PC-3 (cell line): ENCODE data around the gene CCDC32. TPM values are rescaled to one million over a fixed set of nuclear protein-coding genes. Genes with fewer than 3 reads are reported as not detected.
A peak's percentile ranks its signal among the peaks of the same experiment; 100 is the strongest.

ENCODE experiments used
- ATAC-seq: fragments of 200-7000 bp; cut with Tn5 transposase; 2 replicates; pipeline ENCODE4 v1.9.1; 2020; ENCODE audit warnings: mild to moderate bottlenecking, moderate library complexity
- BruUV-seq: library from RNA; stranded (reverse); fragments of 400-500 nt; replicated peaks from 2 replicates; lab custom pipeline; 2021; lab: Mats Ljungman, UMichigan
- CTCF ChIA-PET: fragments of 300-600 bp; sonication (Branson Sonifier 250); formaldehyde crosslinking; loops from one replicate; lab custom pipeline; 2022; ENCODE audit warnings: antibody characterized with exemption; lab: Charles Lee
- POLR2A ChIA-PET: fragments of 300-600 bp; sonication (Branson Sonifier 250); formaldehyde crosslinking; loops from one replicate; lab custom pipeline; 2022; ENCODE audit warnings: antibody characterized with exemption; ENCODE audit not compliant: unreplicated experiment; lab: Charles Lee
- DNase-seq: peaks from one replicate; pipeline ENCODE4 v3.0.0-alpha.2; 2015
- H2AFZ ChIP-seq: fragments of 300-600 bp; sonication (generic); 2 replicates; pipeline ENCODE4 v1.6.0; 2016; ENCODE audit warnings: antibody characterized with exemption, low read length
- H3F3A ChIP-seq: fragments of 300-600 bp; sonication (generic); one replicate; pipeline ENCODE4 v1.6.0; 2017; ENCODE audit warnings: antibody characterized with exemption, low read length, control low read depth, mild to moderate bottlenecking; ENCODE audit not compliant: unreplicated experiment
- H3K27ac ChIP-seq: fragments of 300-600 bp; sonication (generic); 2 replicates; pipeline ENCODE4 v1.5.1; 2016; ENCODE audit warnings: mild to moderate bottlenecking, low read length
- H3K27me3 ChIP-seq: fragments of 300-600 bp; sonication (generic); 2 replicates; pipeline ENCODE4 v1.6.1; 2016; ENCODE audit warnings: low read length, mixed read lengths
- H3K36me3 ChIP-seq: fragments of 300-600 bp; sonication (generic); 2 replicates; pipeline ENCODE4 v1.6.1; 2016; ENCODE audit warnings: low read depth, mixed run types, low read length, mixed read lengths
- H3K4me1 ChIP-seq: fragments of 300-600 bp; sonication (generic); 2 replicates; pipeline ENCODE4 v1.5.1; 2016; ENCODE audit warnings: low read length; ENCODE audit not compliant: insufficient read depth
- H3K4me2 ChIP-seq: fragments of 300-600 bp; sonication (generic); 2 replicates; pipeline ENCODE4 v1.6.0; 2016; ENCODE audit warnings: low read length
- H3K4me3 ChIP-seq: fragments of 300-600 bp; sonication (generic); 2 replicates; pipeline ENCODE4 v1.5.1; 2016; ENCODE audit warnings: mild to moderate bottlenecking, low read length, mixed read lengths
- H3K79me2 ChIP-seq: fragments of 300-600 bp; sonication (generic); 2 replicates; pipeline ENCODE4 v1.6.1; 2017; ENCODE audit warnings: low read length, mixed read lengths
- H3K9ac ChIP-seq: fragments of 300-600 bp; sonication (generic); 2 replicates; pipeline ENCODE4 v1.6.0; 2016; ENCODE audit warnings: mild to moderate bottlenecking, low read length
- H3K9me2 ChIP-seq: fragments of 300-600 bp; sonication (generic); replicated peaks from 2 replicates; pipeline ENCODE4 v1.6.1; 2016; ENCODE audit warnings: mixed run types, low read length, mixed read lengths
- H3K9me3 ChIP-seq: fragments of 300-600 bp; sonication (generic); 2 replicates; pipeline ENCODE4 v1.6.1; 2016; ENCODE audit warnings: low read length, mixed read lengths
- H4K20me1 ChIP-seq: fragments of 300-600 bp; sonication (generic); 2 replicates; pipeline ENCODE4 v1.6.1; 2016; ENCODE audit warnings: low read length, mixed read lengths
- CTCF ChIP-seq: fragments of 300-600 bp; sonication (generic); conservative IDR thresholded peaks from 2 replicates; pipeline ENCODE4 v1.5.1; 2017; ENCODE audit warnings: antibody characterized with exemption, low read depth, mild to moderate bottlenecking, low read length
- EZH2 ChIP-seq: fragments of 300-600 bp; sonication (generic); IDR thresholded peaks from one replicate; pipeline ENCODE4 v1.6.1; 2017; ENCODE audit warnings: antibody characterized with exemption, mild to moderate bottlenecking, low read length; ENCODE audit not compliant: unreplicated experiment
- EZH2phosphoT487 ChIP-seq: fragments of 300-600 bp; sonication (generic); IDR thresholded peaks from 2 replicates; pipeline ENCODE4 v1.6.1; 2018; ENCODE audit warnings: mild to moderate bottlenecking, antibody characterized with exemption, low read length, borderline replicate concordance
- intact Hi-C: fragments of 100-400 bp; cut with micrococcal nuclease; formaldehyde crosslinking; loops from 2 replicates; pipeline ENCODE4 v1.9.0; 2023
- total RNA-seq: library from RNA; depleted of rRNA; stranded (reverse); fragments of >200 nt; gene quantifications from 2 replicates; pipeline ENCODE4 v1.2.3, GENCODE V29; 2014

Gene CCDC32
- total RNA-seq, 1 experiment from 2014 or later = 16.1 TPM

- no peak overlapping the region for H3K27ac ChIP-seq
- no peaks in the 10 kb centered on the region for H4K20me1 ChIP-seq
- H3K9me2 ChIP-seq = no peaks in the 10 kb centered on the region
- H3K4me3 ChIP-seq = no peak overlapping the region
- no peak for TF ChIP-seq EZH2phosphoT487
- TF ChIP-seq EZH2 = no peak
- H3K9ac ChIP-seq = no peak overlapping the region
- no peak overlapping the region for H3K4me2 ChIP-seq
- no peaks in the 10 kb centered on the region for H3F3A ChIP-seq
- ATAC-seq = no peak; the same call in 1 of the 2 replicates
- H3K27me3 ChIP-seq = no peaks in the 10 kb centered on the region
- no peaks in the 10 kb centered on the region for H3K4me1 ChIP-seq
- DNase-seq = peak; percentile 21
- no peaks in the 10 kb centered on the region for H3K36me3 ChIP-seq
- no peaks in the 10 kb centered on the region for H3K79me2 ChIP-seq
- POLR2A ChIA-PET = no interaction called here
- BruUV-seq = no TSS peak
- H3K9me3 ChIP-seq = no peaks in the 10 kb centered on the region
- CTCF ChIA-PET = no interaction called here
- no peak overlapping the region for H2AFZ ChIP-seq
- intact Hi-C loops = no loop called here
Measured at GRCh38 chr15:40536501-40536900, 28.3 kb downstream of the CCDC32 start.

- Histone ChIP-seq H3K27ac (no peak overlapping the region), H3K27me3 (no peaks in the 10 kb centered on the region), H2AFZ (no peak overlapping the region), H3K9ac (no peak overlapping the region), H3F3A (no peaks in the 10 kb centered on the region), H3K4me1 (no peaks in the 10 kb centered on the region), H3K4me2 (no peak overlapping the region), H3K36me3 (no peaks in the 10 kb centered on the region), H3K4me3 (no peak overlapping the region), H3K9me2 (no peaks in the 10 kb centered on the region), H4K20me1 (no peaks in the 10 kb centered on the region), H3K79me2 (no peaks in the 10 kb centered on the region), H3K9me3 (no peaks in the 10 kb centered on the region)
- no peak for DNase-seq
- intact Hi-C loops = no loop called here
- no peak for ATAC-seq
- ChIA-PET POLR2A (no interaction called here), CTCF (no interaction called here)
- no TSS peak for BruUV-seq
- TF ChIP-seq EZH2phosphoT487 (no peak), EZH2 (no peak), CTCF (no peak)
Measured at GRCh38 chr15:40534371-40534770, 30.5 kb downstream of the CCDC32 start.

- no peaks in the 10 kb centered on the region for H4K20me1 ChIP-seq
- H3K36me3 ChIP-seq = no peaks in the 10 kb centered on the region
- POLR2A ChIA-PET = no interaction called here
- no peak overlapping the region for H3K27ac ChIP-seq
- H3K79me2 ChIP-seq = no peaks in the 10 kb centered on the region
- H3K9me3 ChIP-seq = no peaks in the 10 kb centered on the region
- ATAC-seq (no peak), DNase-seq (no peak)
- CTCF ChIA-PET = no interaction called here
- no peaks in the 10 kb centered on the region for H3K27me3 ChIP-seq
- H3K9me2 ChIP-seq = no peaks in the 10 kb centered on the region
- H3F3A ChIP-seq = no peaks in the 10 kb centered on the region
- H3K4me1 ChIP-seq = no peaks in the 10 kb centered on the region
- no peak overlapping the region for H2AFZ ChIP-seq
- no peak for TF ChIP-seq CTCF
- TF ChIP-seq EZH2 = no peak
- no peak for TF ChIP-seq EZH2phosphoT487
- H3K9ac ChIP-seq = no peak overlapping the region
- intact Hi-C loops = no loop called here
- no TSS peak for BruUV-seq
- H3K4me2 ChIP-seq = no peak overlapping the region
- H3K4me3 ChIP-seq = no peak overlapping the region
Measured at GRCh38 chr15:40533763-40534364, 31.0 kb downstream of the CCDC32 start.
